Parathyroid adenoma (tissue), 2 donors: ENCODE results near the gene SPATA32.
"Not testable (repeated sequence)": the region's sequence is repeated elsewhere in the genome, so short reads cannot be mapped to it uniquely, and the experiment has no call there.

Source experiments
- H2AFZ ChIP-seq: fragments of 300-600 bp; sonication (generic); one replicate; pipeline ENCODE4 v1.7.0; 2017; ENCODE audit warnings: antibody characterized with exemption, mild to moderate bottlenecking
- H3K27ac ChIP-seq: fragments of 300-600 bp; sonication (generic); one replicate; pipeline ENCODE4 v1.7.0; 2017
- H3K27me3 ChIP-seq: fragments of 300-600 bp; sonication (generic); one replicate; pipeline ENCODE4 v1.7.0; 2017; ENCODE audit warnings: low read length; ENCODE audit not compliant: control insufficient read depth, insufficient read depth
- H3K36me3 ChIP-seq: fragments of 300-600 bp; sonication (generic); one replicate; pipeline ENCODE4 v1.7.0; 2017; ENCODE audit warnings: low read length; ENCODE audit not compliant: control insufficient read depth, insufficient read depth
- H3K4me1 ChIP-seq: fragments of 300-600 bp; sonication (generic); one replicate; pipeline ENCODE4 v1.7.0; 2017; ENCODE audit warnings: control low read depth
- H3K4me2 ChIP-seq: fragments of 300-600 bp; sonication (generic); one replicate; pipeline ENCODE4 v1.7.0; 2017; ENCODE audit warnings: low read length
- H3K4me3 ChIP-seq: fragments of 300-600 bp; sonication (generic); one replicate; pipeline ENCODE4 v1.7.0; 2017; ENCODE audit warnings: low read depth, low read length
- H3K79me2 ChIP-seq: fragments of 300-600 bp; sonication (generic); one replicate; pipeline ENCODE4 v1.7.0; 2017; ENCODE audit warnings: control low read depth
- H3K9ac ChIP-seq: fragments of 300-600 bp; sonication (generic); one replicate; pipeline ENCODE4 v1.7.0; 2017; ENCODE audit warnings: mild to moderate bottlenecking
- H3K9me3 ChIP-seq: fragments of 300-600 bp; sonication (generic); one replicate; pipeline ENCODE4 v1.7.0; 2017; ENCODE audit warnings: low read length; ENCODE audit not compliant: control insufficient read depth
- CTCF ChIP-seq: fragments of 300-600 bp; sonication (generic); IDR thresholded peaks from one replicate; pipeline ENCODE4 v1.7.0; 2017; ENCODE audit warnings: antibody characterized with exemption, mild to moderate bottlenecking
- donor health status: primary hyperparathyroidism.

SPATA32 gene

GRCh38 chr17:45305530-45306087 is 43.7 kb upstream of the SPATA32 start:
- Histone ChIP-seq H3K27me3 (no peaks in the 10 kb centered on the region), H3K36me3 (no peaks in the 10 kb centered on the region), H3K4me3 (no peak overlapping the region), H3K79me2 (peaks cover 79% of the 10 kb centered on the region), H2AFZ (no peak overlapping the region), H3K27ac (no peak overlapping the region), H3K9ac (no peak overlapping the region), H3K9me3 (no peaks in the 10 kb centered on the region), H3K4me2 (no peak overlapping the region), H3K4me1 (peaks cover 16% of the 10 kb centered on the region)
- TF ChIP-seq CTCF, result no peak

GRCh38 chr17:45302649-45303173 is 40.8 kb upstream of the SPATA32 start:
- Histone ChIP-seq H3K4me3 (no peak overlapping the region), H3K27ac (no peak overlapping the region), H3K9me3 (no peaks in the 10 kb centered on the region), H3K4me1 (peaks cover 5% of the 10 kb centered on the region), H3K36me3 (no peaks in the 10 kb centered on the region), H3K4me2 (no peak overlapping the region), H3K9ac (no peak overlapping the region), H3K79me2 (peaks cover 62% of the 10 kb centered on the region), H3K27me3 (no peaks in the 10 kb centered on the region), H2AFZ (no peak overlapping the region)
- no peak for TF ChIP-seq CTCF

DNA sequence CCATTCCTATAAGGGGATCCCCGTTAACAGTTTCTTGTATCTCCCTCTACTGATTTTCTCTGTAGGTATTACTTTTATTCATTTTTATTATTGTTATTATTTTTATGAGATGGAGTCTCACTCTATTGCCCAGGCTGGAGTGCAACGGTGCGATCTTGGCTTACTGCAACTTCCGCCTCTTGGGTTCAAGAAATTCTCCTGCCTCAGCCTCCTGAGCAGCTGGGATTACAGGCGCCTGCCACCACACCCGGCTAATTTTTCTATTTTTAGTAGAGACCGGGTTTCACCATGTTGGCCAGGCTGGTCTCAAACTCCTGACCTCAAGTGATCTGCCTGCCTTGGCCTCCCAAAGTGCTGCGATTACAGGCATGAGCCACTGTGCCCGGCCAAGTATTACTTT is 40.3 kb upstream of the SPATA32 start:
- peaks cover 57% of the 10 kb centered on the region for H3K79me2 ChIP-seq
- H3K4me3 ChIP-seq, H2AFZ ChIP-seq: not testable (repeated sequence)

GRCh38 chr17:45301674-45302073 is 39.8 kb upstream of the SPATA32 start:
- Histone ChIP-seq H3K36me3 (no peaks in the 10 kb centered on the region), H3K9ac (no peak overlapping the region), H3K9me3 (no peaks in the 10 kb centered on the region), H3K4me1 (peaks cover 5% of the 10 kb centered on the region), H3K79me2 (peaks cover 57% of the 10 kb centered on the region), H3K27me3 (no peaks in the 10 kb centered on the region), H3K27ac (no peak overlapping the region), H3K4me2 (no peak overlapping the region), H3K4me3 (no peak overlapping the region), H2AFZ (no peak overlapping the region)
- TF ChIP-seq CTCF, result no peak

More for the DNA sequence above, 40.3 kb upstream of the SPATA32 start:
- not testable (repeated sequence) for H3K9me3 ChIP-seq, H3K36me3 ChIP-seq, H3K27ac ChIP-seq, H3K9ac ChIP-seq, H3K4me2 ChIP-seq, H3K4me1 ChIP-seq, H3K27me3 ChIP-seq

- no peak overlapping the region for H3K4me2 ChIP-seq
- H3K36me3 ChIP-seq, result no peaks in the 10 kb centered on the region
- peaks cover 49% of the 10 kb centered on the region for H3K79me2 ChIP-seq
- TF ChIP-seq CTCF, result no peak
- no peak overlapping the region for H3K4me3 ChIP-seq
- no peak overlapping the region for H2AFZ ChIP-seq
- no peaks in the 10 kb centered on the region for H3K27me3 ChIP-seq
- H3K9ac ChIP-seq, result no peak overlapping the region
- H3K9me3 ChIP-seq, result no peaks in the 10 kb centered on the region
- H3K4me1 ChIP-seq, result peaks cover 8% of the 10 kb centered on the region
- no peak overlapping the region for H3K27ac ChIP-seq
Observed at GRCh38 chr17:45300060-45300751, 38.3 kb upstream of the SPATA32 start.
